Right atrium auricular region (tissue), 2 donors: ENCODE measurements around the gene FAM124A. TPM values are rescaled to one million over a fixed set of nuclear protein-coding genes. Genes with fewer than 3 reads are reported as not detected.

Experiments
- DNase-seq: peaks from one replicate; pipeline ENCODE4 v3.0.0-alpha.2; 2019; ENCODE audit warnings: low spot score
- H3K27ac ChIP-seq, 2 donors: fragments of 200-600 bp; sonication (generic); 1 replicate in 1 of 2; 2 replicates in 1 of 2; pipeline ENCODE4 v1.5.1; 2016 to 2019
- H3K27me3 ChIP-seq, 2 donors: fragments of 200-600 bp; sonication (generic); one replicate each; pipeline versions ENCODE4 v1.5.1 to v1.6.0; 2017 to 2019
- H3K36me3 ChIP-seq: fragments of 200-600 bp; sonication (generic); one replicate; pipeline ENCODE4 v1.5.1; 2016
- H3K4me1 ChIP-seq, 2 donors: fragments of 200-600 bp; sonication (generic); one replicate each; pipeline versions ENCODE4 v1.5.1 to v1.6.0; 2017 to 2019
- H3K4me3 ChIP-seq, 2 donors: fragments of 200-600 bp; sonication (generic); 1 replicate in 1 of 2; 2 replicates in 1 of 2; pipeline ENCODE4 v1.5.1; 2017 to 2019; ENCODE audit warnings: mild to moderate bottlenecking in 1 of 2, moderate library complexity in 1 of 2
- H3K9me3 ChIP-seq, 2 donors: fragments of 200-600 bp; sonication (generic); one replicate each; pipeline ENCODE4 v1.5.1; 2019
- CTCF ChIP-seq, 2 donors: fragments of 200-600 bp; sonication (generic); IDR thresholded peaks; one replicate each; pipeline ENCODE4 v1.5.1; 2019; ENCODE audit warnings: antibody characterized with exemption in 2 of 2
- total RNA-seq, 2 donors: library from RNA; depleted of rRNA; stranded (reverse); fragments of >200 nt; gene quantifications; one replicate each; pipeline ENCODE4 v1.1.0, GENCODE V29; 2016

Gene FAM124A
- total RNA-seq, 2 donors from 2014 or later: 8.0 to 8.6 TPM

GRCh38 chr13:51311957-51312520, 89.8 kb downstream of the FAM124A start:
- TF ChIP-seq CTCF (IDR thresholded peaks at IDR 0.05): no peak
- Histone ChIP-seq H3K9me3 (no peaks in the 10 kb centered on the region), H3K27ac (no peak overlapping the region), H3K36me3 (no peaks in the 10 kb centered on the region), H3K27me3 (no peaks in the 10 kb centered on the region), H3K4me3 (no peak overlapping the region), H3K4me1 (peaks cover 0 to 9% of the 10 kb centered on the region in 2 donors)
- no peak for DNase-seq

GRCh38 chr13:51313619-51314018, 91.4 kb downstream of the FAM124A start:
- no peak for DNase-seq
- no peak overlapping the region for H3K4me3 ChIP-seq
- peaks cover 0 to 9% of the 10 kb centered on the region in 2 donors for H3K4me1 ChIP-seq
- no peak overlapping the region for H3K27ac ChIP-seq
- no peaks in the 10 kb centered on the region for H3K9me3 ChIP-seq
- no peaks in the 10 kb centered on the region for H3K27me3 ChIP-seq
- H3K36me3 ChIP-seq: no peaks in the 10 kb centered on the region
- no peak for TF ChIP-seq CTCF (IDR thresholded peaks at IDR 0.05)

GRCh38 chr13:51317262-51317661, 95.1 kb downstream of the FAM124A start:
- Histone ChIP-seq H3K27ac (no peak overlapping the region), H3K36me3 (no peaks in the 10 kb centered on the region), H3K27me3 (no peaks in the 10 kb centered on the region), H3K4me1 (peaks cover 0 to 9% of the 10 kb centered on the region in 2 donors), H3K9me3 (no peaks in the 10 kb centered on the region), H3K4me3 (no peak overlapping the region)
- no peak for TF ChIP-seq CTCF (IDR thresholded peaks at IDR 0.05)
- DNase-seq: no peak

- DNase-seq: no peak
- no peak for TF ChIP-seq CTCF (IDR thresholded peaks at IDR 0.05)
- H3K27ac ChIP-seq: no peak overlapping the region
- H3K4me3 ChIP-seq: no peak overlapping the region
- H3K9me3 ChIP-seq: no peaks in the 10 kb centered on the region
- H3K27me3 ChIP-seq: no peaks in the 10 kb centered on the region
- no peaks in the 10 kb centered on the region for H3K36me3 ChIP-seq
- H3K4me1 ChIP-seq: peaks cover 0 to 8% of the 10 kb centered on the region in 2 donors
These were observed 95.8 kb downstream of the FAM124A start for GRCh38 chr13:51318015-51318414.

GRCh38 chr13:51318876-51319275, 96.7 kb downstream of the FAM124A start:
- H3K36me3 ChIP-seq: no peaks in the 10 kb centered on the region
- TF ChIP-seq CTCF (IDR thresholded peaks at IDR 0.05): no peak
- DNase-seq: no peak
- no peak overlapping the region for H3K27ac ChIP-seq
- H3K9me3 ChIP-seq: no peaks in the 10 kb centered on the region
- no peak overlapping the region for H3K4me3 ChIP-seq
- peaks cover 0 to 4% of the 10 kb centered on the region in 2 donors for H3K4me1 ChIP-seq
- no peaks in the 10 kb centered on the region for H3K27me3 ChIP-seq

- Histone ChIP-seq H3K4me1 (no peaks in the 10 kb centered on the region), H3K4me3 (no peak overlapping the region), H3K27me3 (no peaks in the 10 kb centered on the region), H3K36me3 (no peaks in the 10 kb centered on the region), H3K9me3 (no peaks in the 10 kb centered on the region), H3K27ac (no peak overlapping the region)
- DNase-seq: no peak
- TF ChIP-seq CTCF (IDR thresholded peaks at IDR 0.05): no peak
These were observed 99.6 kb downstream of the FAM124A start for GRCh38 chr13:51321836-51322235.
